Measurements from ENCODE around the gene PPP1R36.

- TF ChIP-seq, protein P1, sequence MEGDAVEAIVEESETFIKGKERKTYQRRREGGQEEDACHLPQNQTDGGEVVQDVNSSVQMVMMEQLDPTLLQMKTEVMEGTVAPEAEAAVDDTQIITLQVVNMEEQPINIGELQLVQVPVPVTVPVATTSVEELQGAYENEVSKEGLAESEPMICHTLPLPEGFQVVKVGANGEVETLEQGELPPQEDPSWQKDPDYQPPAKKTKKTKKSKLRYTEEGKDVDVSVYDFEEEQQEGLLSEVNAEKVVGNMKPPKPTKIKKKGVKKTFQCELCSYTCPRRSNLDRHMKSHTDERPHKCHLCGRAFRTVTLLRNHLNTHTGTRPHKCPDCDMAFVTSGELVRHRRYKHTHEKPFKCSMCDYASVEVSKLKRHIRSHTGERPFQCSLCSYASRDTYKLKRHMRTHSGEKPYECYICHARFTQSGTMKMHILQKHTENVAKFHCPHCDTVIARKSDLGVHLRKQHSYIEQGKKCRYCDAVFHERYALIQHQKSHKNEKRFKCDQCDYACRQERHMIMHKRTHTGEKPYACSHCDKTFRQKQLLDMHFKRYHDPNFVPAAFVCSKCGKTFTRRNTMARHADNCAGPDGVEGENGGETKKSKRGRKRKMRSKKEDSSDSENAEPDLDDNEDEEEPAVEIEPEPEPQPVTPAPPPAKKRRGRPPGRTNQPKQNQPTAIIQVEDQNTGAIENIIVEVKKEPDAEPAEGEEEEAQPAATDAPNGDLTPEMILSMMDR (conservative IDR thresholded peaks at IDR 0.05 in 1 of 2, IDR thresholded peaks at IDR 0.05 in 1 of 2; ENCODE audit: low read depth in 1 of 2, low read length in 2 of 2) = no peak
- no peak for TF ChIP-seq EZH2 (IDR thresholded peaks at IDR 0.05; ENCODE audit: low read length, missing control alignments)
Measured at GRCh38 chr14:64566651-64567122, 16.9 kb downstream of the PPP1R36 start.

All from fibroblast of lung (primary cell).